ENCODE data around the gene NUDT4.

NUDT4 gene

GRCh38 chr12:93377252-93378195 is at the start of gene NUDT4:
NUDT4 (plus strand) TSS chr12:93377925; CDS start chr12:93378323, 398 bp downstream.
- peak; percentile 87 for DNase-seq

GRCh38 chr12:93333054-93333453 is 44.7 kb upstream of the NUDT4 start:
- no peak for DNase-seq

DNA sequence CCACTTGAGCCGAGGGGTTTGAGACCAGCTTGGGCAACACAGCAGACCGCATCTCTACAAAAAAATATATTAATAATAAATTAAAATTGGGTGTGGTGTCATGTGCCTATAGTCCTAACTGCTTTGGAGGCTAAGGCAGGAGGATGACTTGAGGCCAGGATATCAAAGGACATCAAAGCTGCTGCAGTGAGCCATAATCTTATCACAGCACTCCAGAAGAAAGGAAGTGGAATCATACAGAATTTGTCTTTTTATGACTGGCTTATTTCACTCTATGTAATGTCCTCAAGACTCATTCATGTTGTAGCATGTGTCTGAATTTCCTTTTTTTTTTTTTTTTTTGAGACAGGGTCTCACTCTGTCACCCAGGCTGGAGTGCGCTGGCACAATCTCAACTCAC is 43.9 kb upstream of the NUDT4 start:
- no peak for DNase-seq

GRCh38 chr12:93335603-93336162 is 42.0 kb upstream of the NUDT4 start:
- no peak for DNase-seq

GRCh38 chr12:93336291-93336741 is 41.4 kb upstream of the NUDT4 start:
- no peak for DNase-seq

GRCh38 chr12:93338598-93338997 is 39.1 kb upstream of the NUDT4 start:
- DNase-seq = no peak

GRCh38 chr12:93339695-93340094 is 38.0 kb upstream of the NUDT4 start:
- DNase-seq = no peak

DNA sequence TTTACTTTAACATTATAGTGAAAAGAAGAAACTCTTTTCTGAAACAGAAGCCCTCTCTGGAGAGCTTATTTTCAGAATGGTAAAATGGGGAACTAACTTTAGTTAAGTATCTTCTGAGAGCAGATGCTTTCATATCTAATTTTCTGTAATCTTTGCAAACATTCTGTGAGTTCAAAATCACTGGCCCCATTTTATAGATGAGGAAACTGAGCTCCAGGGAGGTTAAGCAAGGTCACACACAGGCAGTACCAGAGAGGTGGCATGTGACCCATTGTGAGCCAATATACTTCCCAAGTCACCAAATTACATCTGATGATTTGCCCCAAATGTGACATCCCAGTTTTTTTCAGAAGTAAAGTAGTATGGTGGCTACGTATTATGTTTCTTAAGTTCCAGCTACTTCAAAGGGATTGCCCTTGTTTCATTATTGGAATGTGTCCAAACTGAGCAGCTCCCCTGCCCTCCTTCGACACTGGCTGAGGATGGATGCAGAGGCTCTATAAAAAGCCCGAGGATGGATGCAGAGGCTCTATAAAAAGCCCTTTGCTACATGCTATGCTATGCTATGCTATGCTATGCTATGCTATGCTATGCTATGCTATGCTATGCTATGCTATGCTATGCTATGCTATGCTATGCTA is 36.2 kb upstream of the NUDT4 start:
- no peak for DNase-seq

DNA sequence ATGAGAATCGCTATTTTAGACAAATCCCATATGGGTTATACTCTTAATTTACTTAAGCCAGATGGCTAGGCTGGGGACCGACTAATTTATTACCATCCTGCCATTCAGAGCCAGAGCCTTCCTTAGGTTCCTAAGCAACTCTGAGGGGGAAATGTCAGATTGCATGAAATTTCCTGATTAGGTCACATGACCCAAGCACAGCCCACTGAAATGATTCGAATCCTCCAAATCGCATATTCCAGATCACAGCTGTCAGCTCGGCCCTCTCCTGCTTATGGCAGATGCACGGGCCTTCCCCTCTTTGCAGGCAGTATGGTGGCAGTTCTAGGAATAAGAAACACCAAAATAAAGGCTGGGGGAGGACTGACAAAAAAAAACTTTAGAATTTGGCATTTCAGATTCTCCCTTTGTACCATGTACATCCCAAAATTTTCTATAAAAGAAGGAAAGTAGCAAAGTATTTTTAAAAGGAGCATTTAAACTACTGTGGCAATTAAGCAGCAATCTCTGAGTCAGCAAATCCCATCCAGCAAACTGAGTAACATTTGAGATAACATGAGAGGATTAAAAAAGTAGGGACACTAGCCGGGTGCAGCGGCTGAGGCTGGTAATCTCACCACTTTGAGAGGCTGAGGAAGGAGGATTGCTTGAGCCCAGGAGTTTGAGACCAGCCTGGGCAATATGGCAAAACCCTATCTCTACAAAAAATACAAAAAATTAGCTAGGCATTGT is 30.5 kb upstream of the NUDT4 start:
- DNase-seq = no peak

- no peak for DNase-seq
These were observed 28.9 kb upstream of the NUDT4 start for GRCh38 chr12:93348575-93349435.

- DNase-seq = no peak
These were observed 26.0 kb upstream of the NUDT4 start for GRCh38 chr12:93351726-93352125.

DNA sequence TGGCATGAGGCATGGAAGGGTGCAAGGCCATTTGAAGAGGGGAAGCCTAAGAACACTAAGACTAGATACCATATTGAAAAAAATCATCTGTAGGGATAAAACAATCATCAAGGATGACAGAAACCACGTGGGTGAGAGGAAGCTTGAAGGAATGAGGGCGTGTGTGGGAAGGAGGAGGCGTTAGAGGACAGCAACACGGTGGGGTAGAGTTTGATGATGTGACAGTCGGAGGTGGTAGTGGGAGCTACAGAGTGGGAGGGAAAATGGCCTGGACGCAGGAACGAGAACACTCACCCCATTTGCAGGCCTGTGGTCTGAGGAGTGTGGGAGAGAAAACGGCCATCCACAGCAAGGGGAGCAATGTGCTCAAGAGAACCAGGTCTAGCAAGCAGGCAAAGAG is 25.4 kb upstream of the NUDT4 start:
- no peak for DNase-seq

GRCh38 chr12:93356214-93356613 is 21.5 kb upstream of the NUDT4 start:
- DNase-seq = no peak

DNA sequence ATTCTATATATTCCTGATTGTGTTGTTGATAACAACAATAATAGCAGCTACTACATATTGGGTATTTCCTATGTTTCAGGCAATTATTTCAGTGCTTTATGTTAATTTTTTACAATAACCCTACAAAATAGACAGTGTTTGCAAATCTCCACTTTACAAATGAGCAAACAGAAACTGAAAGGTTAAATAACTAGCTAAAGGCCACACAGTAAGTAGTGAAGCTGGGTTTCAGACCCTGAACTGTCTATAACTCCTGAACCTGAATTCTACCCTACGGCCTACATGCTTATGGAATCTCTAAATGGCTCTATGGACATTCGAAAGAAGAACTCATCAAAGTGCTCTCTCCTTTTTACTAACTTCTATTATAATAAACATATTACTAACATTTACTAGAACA is 19.7 kb upstream of the NUDT4 start:
- no peak for DNase-seq

DNA sequence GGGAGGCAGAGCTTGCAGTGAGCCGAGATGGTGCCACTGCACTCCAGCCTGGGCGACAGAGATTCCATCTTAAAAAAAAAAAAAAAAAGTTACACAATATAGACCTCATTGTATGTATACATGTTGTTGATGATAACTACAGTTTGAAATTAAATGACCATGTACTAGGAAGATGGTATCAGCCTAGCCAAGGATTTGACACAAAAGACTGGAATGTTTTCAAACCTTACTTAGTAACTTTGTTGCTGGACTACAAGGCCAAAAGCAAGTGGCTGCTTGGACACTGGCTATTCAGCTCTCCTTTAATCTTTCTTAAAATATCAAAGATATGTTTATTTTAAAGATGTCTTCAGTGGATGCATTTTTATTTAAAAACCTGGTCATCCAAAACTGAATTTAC is 18.9 kb upstream of the NUDT4 start:
- no peak for DNase-seq

- no peak for DNase-seq
These were observed 17.0 kb upstream of the NUDT4 start for GRCh38 chr12:93360688-93361087.

GRCh38 chr12:93361151-93361919 is 16.4 kb upstream of the NUDT4 start:
- DNase-seq = peak; percentile 34

GRCh38 chr12:93363841-93364297 is 13.9 kb upstream of the NUDT4 start:
- no peak for DNase-seq

DNA sequence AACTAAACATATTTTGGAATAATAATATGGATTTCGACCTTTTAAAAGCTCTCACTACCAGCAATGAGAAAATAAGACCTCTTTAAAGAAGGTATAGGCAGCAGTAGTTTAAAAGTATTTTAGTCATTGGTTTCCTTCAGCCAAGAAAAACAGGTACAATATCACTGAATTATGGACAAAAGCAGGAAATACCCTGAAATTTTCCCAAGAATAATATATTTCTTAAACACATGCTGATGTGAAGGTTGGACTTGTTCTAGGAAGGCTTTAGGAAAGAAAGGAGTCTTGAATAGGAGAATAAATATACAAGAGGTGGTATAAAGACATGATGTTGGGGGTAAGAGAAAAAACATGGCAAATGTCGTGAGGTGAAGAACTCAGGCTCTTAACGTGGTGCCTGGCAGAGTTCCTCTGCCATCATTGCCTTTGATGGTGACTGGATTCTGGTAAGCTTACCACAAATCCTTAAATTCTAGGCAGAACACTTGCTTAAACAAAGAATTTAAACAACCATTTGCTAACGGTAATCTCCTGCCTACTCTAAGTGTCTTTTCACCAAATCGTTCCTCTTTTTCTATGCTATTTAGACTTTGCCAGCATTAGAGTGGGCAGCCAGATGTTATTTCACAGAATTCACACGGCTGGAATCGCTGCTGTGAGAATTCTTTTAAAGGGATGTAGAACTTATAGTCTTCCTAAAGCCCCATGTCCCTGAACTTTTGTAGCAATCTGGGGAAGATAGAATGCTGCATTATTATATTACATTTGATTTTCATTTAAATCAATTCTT is 11.9 kb upstream of the NUDT4 start:
- DNase-seq = no peak

DNA sequence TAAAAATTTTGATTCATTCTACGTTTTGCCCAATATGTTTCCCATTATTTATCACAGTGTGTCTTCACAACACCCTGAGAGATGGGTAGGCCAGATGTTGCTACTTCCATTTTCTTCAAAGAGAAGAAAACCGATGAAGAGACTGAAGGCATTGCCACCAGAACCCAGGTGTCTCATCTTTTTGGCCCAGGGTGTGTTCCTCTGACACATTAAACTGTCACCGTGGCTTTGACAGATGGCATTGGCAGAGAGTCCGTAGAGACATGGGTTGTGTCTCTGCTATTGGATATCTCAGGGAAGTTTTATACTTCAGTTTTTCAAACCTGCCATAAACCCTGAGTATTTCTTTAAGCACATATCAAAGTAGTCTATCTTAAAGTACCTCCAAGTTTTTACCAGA is 11.3 kb upstream of the NUDT4 start:
- no peak for DNase-seq
